Measurements from ENCODE around the gene GALNT12.
A peak's percentile ranks its signal among the peaks of the same experiment; 100 is the strongest.

The GALNT12 gene, protein sequence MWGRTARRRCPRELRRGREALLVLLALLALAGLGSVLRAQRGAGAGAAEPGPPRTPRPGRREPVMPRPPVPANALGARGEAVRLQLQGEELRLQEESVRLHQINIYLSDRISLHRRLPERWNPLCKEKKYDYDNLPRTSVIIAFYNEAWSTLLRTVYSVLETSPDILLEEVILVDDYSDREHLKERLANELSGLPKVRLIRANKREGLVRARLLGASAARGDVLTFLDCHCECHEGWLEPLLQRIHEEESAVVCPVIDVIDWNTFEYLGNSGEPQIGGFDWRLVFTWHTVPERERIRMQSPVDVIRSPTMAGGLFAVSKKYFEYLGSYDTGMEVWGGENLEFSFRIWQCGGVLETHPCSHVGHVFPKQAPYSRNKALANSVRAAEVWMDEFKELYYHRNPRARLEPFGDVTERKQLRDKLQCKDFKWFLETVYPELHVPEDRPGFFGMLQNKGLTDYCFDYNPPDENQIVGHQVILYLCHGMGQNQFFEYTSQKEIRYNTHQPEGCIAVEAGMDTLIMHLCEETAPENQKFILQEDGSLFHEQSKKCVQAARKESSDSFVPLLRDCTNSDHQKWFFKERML

DNA sequence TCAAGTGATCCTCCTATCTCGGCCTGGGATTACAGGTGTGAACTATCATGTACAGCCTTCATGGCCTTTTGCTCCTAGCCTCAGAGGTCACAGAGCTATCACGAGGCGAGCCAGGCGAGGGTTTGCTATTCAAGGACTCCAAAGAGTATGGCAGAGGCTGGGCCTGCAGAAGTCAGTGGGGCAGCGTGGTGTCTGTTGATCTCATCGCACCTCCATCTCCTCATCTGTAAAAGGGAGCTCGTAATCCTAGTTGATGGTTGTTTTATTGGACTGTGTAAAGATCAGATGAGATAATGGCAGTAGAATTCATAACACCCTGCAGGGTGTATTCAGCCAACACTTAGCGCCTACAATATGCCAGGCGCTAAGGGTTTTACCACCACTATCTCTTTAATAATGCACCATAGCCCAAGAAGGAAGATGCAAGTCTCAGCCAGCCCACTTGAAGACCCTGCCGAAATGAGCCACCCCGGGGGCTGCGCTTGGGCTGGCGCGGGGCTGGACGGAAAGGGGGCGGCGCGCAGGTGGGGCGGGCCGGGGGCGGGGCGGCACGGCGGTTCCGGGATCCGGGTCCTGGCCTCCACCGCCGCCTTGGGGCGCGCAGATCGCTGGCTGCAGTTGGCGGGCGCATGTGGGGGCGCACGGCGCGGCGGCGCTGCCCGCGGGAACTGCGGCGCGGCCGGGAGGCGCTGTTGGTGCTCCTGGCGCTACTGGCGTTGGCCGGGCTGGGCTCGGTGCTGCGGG is at the start of gene GALNT12:
Gene GALNT12, plus strand, starts transcription at position 601 of the 744 bp plus-strand sequence. Its CDS starts 29 bp downstream, at position 630.
- peak; percentile 79 for DNase-seq

DNA sequence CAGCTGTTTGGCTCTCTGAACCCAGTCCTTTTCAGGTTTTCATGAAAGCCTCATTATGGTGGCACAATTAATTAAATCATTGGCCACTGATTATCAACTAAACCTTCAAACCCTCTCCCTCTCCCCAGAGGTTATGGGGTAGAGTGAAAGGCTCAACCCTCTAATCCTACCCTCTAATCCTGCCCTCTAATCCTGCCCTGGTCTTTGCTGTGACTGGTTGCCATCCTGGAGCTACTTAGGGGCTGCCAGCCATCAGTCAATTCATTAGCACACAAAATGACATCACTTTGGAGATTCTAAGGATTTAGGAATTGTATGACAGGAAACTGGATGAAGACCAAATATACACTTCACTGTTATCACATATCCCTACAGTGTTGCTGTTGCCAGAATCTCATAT is 47.2 kb upstream of the GALNT12 start:
- DNase-seq, result no peak

DNA sequence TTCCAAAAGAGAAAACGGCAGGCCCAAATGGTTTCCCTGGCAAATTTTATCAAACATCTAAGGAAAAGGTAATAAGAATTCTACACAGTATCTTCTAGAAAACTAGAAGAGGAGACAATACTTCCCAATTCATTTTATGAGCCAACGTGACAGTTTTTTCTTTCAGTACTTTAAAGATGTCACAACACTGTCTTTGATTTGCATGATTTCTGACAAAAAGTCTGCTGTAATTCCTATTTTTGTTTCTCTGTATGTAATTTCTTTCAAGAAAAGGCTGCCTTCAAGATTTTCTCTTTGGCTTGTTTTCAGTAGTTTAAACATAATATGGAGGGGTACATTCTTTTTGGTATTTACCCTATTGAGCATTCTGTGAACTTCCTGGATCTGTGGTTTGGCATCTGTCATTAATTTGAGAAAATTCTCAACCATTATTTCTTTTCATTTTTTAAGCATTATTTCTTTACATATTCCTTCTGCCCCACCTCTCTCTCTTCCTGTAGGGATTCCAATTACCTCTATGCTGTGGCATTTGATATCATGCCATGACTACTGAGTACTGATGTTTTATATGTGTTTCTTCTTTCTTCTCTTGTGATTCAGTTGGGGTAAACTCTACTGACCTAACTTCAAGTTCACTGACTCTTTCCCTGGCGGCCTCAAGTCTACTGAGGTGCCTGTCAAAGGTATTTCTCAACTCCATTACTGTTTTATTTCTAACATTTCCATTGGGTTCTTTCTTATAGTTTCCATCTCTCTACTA is 43.3 kb upstream of the GALNT12 start:
- DNase-seq, result no peak

DNA sequence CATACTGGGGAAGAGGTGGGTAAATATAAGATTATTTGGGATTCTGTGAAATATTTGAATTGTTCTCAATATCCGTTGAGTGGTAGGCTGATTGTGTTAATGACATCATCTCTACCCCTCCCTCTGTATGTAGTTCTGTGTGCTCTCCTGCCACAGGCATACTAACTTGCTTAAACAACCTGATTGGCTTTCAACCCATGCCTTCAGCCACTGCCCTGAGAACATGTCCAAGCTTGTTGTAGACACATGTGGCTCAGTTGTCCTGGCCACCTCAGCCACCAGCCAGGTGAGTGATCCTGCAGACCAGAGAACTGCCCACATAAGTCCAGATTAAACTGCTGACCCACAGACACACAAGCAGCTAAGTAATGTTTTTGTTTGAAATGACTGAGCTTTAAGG is 42.2 kb upstream of the GALNT12 start:
- no peak for DNase-seq

DNA sequence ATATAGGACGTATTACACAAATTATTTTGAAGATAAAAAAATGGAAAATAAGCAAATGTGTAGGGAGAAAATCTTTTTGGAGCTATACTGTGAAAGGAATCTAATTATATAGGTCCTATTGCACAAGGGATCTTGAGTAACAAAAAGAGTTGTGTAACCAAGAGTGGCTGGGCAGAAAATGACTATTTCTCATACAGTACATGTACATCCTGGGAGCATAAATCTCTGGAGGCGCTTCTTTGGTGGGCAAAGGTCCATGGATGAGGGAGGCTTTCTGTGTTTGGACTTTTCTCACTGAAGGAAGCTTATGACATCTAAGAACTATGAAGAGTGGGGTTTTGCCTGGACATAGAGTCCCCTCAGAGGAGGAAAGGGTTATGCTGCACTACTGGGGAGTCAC is 40.9 kb upstream of the GALNT12 start:
- DNase-seq, result no peak

DNA sequence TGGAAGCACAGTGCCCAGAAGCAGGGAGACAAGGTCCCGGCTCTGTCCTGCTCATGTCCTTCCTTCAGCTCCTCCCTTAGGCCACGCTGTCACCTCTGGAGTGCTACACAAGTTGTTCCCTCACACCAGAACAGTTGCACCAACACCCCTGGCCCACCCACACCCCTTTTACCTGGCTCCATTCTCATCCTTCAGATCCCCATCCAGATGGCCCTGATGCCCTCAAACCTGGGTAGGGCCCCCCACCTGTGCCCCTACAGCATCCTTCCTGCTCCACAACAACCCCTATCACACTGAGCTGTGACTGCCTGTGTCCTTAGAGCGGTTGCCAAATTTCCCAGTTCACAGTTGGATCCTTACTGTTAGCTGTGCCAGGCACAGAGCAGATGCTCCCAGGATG is 40.3 kb upstream of the GALNT12 start:
- DNase-seq, result no peak

DNA sequence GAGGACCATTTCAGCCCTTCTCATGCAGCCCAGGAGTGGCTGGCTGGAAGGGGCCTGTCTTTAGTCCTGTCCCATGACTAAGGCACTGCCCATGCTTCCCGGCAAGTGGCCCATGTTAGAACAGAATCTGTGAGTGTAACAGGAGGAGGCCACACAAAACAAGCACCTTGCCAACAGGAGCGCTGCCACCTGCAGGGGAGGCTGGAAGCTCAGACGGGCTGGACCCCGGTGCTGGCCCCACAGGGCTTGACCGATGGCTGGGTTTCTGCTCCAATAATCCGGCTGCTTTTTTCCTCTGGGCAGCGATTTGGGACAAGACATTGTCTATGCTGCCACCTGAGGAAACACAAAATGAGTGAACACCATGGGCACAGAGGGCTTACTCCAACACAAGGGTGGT is 39.6 kb upstream of the GALNT12 start:
- no peak for DNase-seq

DNA sequence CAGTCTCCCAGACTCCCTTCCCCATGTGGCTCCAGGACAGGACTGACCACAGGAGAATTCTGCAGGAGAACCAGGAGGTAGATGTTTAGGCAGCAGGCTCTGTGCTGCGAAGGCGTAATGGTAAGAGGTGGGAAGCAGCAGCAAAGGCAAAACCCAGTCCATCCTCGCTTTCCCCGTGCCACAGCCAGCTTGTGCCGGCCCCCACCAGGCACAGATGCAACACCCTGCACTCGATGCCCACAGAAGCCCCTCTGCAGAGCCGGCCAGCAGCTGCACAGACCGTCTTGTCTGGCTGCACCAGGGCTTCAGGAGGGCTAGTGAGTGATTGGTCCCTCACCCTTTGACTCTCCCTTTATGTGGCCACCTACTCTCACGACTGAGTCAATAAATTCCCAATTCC is 39.1 kb upstream of the GALNT12 start:
- DNase-seq, result no peak

DNA sequence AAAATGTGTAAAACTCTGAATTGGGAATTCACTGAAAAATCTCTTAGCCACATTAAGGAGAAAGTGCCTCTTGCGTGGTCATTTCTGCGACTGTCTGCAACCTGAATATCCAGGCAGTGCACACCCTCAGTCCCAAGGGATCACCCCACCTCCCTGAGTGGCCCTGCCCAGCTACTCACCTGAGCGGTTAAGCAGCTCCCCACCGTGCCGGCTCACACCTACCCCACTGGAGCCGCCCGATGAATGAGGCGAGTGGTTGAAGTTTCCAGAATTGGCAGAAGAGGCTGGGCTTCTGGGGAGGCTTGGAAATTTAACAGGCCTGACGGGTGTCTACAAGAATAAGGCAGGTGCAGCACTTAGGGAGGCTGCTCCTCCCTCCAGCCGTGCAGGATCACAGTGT is 36.8 kb upstream of the GALNT12 start:
- DNase-seq, result no peak

DNA sequence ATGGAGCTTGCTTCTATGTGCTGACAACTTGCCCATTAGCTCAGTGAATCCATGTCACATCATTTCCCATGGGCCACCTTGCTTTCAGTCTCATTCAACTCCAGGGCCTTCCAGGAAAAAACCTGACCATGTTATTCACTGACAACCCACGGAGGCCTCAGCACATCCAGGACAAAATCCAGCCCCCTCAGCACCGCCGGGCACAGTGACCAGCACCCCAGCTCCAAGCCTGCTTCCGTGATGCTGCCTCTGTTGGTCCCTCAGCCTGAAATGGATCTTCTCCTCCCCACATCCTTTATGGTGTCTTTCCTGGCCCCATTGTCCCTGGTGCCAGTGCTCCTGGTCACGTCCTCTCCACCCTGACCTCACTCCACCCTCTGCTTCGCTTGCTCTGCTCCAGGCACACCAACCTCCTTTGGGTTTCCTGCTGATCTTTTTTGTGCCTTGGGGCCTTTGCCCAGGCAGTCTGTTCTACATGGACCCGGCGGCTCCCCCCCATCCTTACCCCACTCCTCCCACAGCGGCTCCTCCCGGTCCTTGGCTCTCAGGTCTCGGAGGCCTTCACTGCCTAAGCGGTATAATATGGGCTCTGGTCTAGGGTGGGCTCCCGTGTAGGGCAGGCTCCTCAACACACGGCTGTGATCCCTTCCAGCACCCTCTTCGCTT is 36.1 kb upstream of the GALNT12 start:
- DNase-seq, result no peak

DNA sequence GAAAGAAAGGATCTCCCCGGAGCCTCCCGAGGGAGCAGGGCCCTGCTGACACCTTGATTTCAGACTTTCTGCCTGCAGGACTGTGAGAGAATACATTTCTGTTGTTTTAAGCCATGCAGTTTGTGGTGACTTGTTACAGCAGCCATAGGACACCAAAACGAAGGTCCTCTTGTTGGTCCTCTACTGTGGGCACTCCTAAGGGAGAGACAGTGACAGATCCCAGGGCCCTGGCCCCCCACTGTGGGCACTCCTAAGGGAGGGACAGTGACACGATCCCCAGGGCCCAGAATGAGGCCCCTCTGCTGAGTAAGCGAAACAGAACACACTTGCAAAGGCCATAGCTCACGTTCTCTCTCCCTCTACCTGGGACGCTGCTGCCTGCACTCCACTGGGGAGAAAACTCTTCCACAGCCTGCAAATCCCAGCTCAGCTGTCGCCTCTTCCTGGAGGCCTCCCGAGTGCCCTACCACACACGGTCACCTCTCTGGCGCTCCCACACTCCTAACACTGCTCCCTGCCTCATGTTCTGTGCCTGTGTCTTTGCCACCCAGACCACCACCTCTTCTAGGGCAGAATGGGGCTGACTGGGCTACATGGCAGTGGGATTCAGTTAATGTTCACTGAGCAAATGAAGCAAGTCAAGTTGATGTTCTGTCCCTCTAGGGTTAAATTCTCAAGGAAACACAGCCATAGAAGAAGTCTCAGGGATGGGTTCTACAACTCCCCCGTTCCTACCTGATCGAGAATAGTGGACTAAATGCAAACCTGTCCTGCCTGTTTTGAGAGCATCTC is 34.9 kb upstream of the GALNT12 start:
- DNase-seq, result no peak

DNA sequence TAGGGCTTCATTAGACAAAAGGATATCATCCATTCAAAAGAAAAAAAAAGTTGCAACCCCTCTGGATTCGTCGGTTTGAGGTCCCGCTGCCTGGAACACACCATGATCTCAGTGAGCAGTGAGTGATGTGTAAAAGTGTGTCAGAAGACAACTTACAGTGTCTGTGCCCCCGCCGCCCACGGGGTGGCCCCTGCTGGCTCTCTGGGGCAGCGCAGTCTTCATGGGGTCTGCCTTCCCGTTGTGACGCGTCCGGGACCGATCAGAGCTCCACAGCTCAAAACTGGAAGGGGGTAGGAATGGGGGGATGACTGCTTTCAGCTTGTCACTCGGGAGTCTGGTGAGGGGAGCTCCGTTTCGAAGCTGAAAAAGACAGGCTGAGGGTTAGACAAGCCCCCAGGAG is 33.7 kb upstream of the GALNT12 start:
- DNase-seq, result no peak

DNA sequence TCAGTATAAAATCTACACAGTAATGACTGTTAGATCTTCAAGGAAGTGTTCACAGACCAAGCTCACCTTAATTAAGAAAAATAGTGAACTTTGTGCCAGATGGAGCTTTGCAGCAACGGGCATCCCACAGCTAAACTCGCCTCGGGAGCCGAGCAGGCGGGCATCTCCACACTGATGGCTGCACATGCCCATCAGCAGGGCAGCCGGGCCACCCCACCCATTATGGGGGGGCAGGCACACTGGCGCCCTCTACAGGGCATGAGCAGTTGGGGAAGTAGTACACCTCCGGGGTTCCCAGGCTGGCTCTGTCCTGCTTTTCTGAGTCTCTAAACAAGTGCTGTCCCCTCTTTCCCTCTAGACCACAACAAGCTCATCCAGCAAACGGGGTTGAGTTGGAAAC is 32.7 kb upstream of the GALNT12 start:
- peak; percentile 40 for DNase-seq

DNA sequence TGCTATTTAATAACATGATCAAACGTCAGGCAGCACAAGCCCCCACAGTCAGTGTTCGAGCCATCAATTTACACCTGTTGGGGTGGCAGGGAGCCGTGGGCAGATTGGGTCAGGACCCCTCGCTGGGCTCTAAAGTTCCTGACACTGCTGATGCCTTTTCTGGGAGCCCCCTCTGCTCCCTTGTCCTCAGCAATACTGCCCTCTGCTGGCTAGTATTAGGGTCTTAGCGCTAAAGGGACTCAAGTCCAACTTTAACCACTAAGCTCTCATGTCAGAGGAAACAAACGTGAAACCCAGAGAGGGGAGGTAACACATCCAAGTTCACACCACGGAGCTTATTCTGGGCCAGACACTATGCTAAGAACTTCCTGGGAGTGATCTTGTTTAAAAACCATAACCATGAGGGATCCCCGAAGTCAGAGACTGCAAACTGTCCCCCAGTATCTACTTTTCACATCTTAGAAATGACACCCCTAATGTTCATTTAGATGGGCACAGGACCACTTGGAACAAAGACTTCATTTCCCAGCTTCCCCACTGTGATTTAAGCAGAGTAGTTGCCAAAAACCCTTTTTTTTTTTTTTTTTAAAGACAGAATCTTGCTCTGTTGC is 31.5 kb upstream of the GALNT12 start:
- peak; percentile 35 for DNase-seq

DNA sequence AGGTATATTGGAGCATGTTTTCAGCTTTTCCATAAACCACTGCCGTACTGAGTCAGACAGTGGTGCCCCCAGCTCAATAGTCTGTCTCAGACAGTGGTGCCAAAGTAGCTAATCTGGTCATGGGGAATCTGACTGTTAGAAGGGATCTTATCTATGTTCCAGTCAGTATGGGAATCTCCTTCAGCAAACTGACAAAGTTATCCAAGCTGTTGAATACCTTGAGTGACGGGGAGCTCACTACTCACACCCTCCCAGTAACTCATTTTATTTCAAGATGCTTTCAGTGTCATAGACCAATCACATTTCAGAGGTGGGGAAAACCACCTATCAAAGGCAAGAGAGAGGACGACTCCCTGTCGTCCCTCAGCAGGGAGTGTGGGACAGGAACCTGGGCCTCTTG is 29.9 kb upstream of the GALNT12 start:
- no peak for DNase-seq

DNA sequence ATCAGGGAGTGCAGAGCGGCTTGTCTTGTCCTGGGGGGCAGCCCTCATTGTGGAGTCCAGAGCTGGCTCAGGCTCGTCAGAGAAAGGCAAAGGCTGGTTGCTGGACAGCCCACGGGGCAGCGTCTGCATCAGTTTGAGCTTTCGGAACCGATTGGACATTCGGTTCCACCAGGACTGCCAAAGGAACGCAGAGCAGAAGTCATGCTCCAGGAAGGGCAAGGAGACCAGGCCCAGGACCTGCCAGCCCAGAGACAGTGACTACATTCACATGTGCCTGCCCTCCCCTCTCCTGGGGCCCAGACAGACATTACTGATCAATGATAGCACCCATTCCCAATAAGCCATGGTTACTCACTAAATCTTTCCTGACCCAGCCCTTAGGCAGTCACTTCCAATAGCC is 29.2 kb upstream of the GALNT12 start:
- no peak for DNase-seq

DNA sequence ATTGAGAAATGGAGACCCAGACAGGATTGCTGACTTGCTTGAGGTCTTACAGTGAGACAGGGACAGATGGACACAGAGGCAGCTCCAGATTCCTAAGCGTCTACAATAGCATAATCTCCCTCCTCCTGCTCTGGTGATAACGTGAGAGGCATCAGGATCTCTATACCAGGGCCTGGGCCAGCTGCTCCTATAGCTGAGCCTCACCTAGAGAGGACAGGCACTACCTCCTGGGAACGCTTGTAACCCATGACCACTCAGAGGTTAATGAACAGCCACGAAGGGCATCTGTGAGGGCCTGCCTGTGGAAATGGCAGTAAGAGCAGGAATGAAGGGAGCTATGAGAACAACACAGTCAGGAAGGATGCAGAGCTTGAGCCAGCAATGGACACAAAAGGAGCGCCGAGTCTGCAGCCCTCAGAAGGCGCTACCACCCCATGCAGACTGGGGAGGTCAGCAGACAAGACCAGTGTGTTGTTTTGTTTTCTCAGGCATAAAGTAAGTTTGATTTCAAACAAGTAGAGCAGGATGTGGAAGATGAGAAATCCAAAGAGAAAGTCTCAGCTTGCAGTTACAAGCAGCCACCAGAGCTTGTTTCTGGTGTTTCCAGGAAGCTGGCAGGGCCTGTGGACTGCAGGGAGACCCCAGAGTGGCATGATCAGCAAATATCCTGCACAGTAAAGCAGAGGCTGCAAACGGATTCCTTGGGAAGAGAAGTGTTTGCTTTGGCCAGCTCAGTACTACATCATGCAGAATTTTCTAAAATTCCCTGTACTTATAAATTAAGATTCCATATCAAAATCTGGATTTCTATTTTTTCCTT is 28.5 kb upstream of the GALNT12 start:
- no peak for DNase-seq

DNA sequence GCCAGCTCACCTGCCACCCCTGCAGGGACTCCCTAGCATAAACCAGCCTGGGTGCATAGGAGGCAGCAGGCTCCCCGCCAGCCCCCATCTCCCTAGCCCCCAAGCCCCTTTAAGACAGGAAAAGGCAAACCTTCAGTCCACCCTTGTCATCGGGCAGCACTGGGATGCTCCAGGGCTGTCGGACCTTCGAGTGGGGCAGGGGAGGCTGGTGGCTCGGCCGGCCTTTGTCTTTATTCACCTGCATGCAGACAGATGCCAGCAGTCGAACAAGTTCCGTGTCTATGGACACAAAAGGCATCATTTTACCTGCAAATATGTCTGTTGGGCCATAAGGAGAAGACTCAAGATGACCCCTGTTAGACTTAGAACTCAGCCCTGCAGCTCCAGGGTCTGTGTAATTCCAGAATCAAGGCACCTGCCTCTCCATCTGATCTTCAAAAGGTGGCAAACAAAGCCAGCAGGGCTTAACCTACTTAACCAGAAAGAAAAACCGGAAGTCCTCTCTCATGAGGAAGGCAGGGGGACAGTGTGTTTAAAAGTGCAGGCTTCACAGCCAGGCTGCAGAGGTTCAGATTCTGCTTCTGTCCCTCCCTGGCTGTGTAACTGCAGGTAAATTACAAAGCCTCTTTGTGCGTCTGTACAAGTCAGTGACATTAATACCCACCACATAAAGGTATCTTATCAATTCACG is 27.3 kb upstream of the GALNT12 start:
- DNase-seq, result no peak

DNA sequence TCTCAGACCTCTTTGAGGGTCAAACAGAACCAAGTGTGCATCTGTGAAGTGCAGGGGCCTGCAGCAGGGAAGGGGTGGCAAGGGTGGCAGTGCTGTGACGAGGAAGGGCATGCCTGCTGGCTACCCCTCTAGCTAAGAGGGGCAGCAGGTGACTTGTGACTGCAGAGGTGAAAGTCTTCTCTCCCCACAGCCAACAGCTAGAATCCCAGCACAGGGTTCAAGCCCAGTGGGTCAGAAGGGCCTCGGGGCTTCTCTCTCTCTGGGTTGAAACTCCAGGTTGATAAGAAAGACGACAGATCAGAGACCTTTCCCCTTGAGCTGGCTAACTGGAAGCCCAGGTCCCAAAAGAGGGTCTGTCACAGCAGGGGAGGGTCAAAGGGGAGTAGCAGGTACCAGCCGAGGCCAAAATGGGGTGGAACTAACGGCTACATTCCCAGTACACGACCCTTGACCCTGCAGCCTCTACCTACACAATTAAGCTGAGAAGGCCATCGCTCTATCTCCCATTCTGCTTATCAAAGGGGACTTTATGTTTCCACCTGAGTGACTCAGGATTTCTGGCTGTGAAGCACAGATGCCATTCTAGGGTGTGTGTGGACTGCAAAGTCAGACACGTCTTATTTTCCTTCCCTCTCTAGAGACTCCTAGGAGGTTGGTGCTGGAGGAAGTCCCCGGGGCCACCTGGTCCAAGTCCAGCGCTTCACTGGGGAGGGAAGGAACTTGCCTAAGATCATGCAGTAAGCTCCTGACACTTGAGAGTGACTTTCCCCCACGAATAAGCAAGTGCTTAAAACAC is 25.7 kb upstream of the GALNT12 start:
- DNase-seq, result no peak
